T-helper 22 cell (primary cell): ENCODE data around the gene SPECC1L.

ENCODE experiments used
- DNase-seq: peaks from one replicate; pipeline ENCODE4 v3.0.0-alpha.2; 2020; ENCODE audit warnings: low read depth

SPECC1L gene

DNA sequence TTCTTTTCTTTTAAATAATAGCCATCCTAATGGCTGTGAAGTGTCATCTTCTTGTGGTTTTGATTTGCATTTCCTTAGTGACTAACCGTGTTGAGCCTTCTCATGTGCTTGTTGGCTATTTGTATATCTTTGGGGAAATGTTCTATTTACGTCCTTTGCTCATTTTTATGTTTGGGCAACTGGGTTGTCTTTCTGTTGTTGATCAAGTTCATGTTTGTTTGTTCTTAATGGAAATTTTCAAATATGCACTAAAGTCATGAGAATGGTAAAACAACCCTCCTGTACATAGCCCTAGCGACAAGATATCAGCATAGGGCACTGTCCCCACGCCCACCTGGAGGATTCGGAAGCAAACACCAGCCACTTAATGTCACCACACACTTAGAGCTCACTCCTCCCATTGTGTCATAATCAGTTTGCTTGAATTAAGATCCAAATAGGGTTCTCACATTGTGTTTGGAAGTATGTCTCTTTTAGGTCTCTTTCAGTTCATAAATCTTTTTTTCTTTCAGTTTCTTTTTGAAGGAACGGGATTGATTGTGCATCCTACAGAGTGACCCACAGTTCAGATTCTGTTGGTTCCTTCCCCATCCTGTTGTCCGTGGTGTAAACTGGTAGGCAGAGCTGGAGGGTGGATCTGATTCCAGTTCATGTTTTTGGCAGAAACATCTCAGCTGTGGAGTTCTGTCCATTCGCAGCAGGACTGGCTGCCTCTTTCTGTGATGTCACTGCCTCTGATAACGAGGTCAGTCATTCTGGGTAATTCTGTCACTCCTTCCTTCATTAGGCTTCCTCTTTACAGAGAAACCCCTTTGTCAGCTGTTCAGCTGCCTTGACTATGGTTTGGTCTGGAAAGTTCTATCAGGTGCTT lies 130.3 kb downstream of the SPECC1L start:
- no peak for DNase-seq

DNA sequence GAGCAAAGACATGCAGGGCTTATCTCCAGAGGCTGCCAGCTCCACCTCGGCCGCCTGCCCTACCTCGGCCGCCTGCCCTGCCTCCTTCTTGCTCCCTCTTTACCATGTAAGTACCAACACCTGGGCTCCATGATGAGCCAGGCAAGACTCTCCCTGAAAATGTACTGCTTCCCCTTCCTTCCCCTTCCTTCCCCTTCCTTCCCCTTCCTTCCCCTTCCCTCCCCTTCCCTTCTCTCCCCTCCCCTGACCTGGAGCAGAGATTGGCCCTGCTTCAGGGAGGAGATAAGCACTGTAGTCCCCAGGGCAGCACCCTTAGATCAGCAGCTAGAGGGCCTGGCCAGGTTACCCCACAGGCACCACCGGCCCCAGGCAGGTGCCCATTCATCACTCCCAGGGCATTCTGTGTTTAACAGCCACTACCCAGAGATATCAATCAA lies 131.3 kb downstream of the SPECC1L start:
- DNase-seq, result no peak

DNA sequence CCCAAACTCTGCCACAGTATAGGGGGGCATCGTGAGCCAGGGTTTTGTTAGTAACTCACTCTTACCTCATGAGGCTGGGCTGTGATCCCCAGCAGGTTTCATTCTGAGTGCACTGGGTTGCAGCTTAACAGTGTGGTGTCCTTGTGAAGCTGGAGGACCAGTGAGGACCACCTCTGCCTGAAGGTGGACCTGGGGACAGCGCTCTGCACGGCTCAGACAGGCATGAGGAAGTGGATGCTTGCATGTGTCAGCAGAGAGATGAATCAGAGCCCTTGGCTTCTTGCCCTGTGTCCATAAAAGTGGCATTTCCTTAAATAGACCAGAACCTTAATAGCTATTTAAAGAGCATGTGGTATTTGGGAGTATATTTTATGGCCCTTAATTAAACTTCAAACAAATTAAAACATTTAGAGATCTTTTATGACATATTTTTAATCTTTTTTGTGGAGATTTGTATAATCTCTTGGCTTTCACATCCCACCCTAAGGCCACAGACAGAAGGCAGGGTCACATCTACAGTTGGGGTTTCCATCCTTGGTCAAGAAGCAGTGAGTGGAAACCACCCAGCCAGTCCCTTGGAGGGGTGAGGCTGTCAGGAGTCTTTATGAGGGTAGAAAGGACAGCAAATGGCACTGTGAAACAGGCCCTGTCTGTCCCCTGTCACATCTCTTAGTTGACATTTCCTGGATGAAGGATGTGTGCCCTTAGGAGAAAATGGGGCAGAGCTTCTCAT lies 132.0 kb downstream of the SPECC1L start:
- DNase-seq, result no peak

DNA sequence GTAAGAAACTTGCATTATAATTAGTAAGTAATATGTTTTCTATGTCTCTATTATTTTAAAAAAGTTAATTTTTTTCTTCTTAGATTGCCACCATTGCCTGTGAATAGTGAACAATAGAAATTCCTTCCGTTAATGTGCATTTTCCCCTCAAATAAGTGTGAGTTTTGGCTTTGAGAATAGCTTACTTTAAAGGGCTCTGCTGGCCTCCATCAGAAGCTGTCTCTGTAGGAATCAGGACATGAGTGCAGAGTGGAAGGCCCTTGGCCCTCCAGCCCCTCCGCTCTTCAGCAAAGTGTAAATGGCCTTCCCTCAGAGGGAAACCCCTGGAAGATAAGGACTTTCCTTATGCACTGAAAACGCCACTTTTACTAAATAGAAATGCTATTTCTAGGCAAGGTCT lies 132.7 kb downstream of the SPECC1L start:
- no peak for DNase-seq

DNA sequence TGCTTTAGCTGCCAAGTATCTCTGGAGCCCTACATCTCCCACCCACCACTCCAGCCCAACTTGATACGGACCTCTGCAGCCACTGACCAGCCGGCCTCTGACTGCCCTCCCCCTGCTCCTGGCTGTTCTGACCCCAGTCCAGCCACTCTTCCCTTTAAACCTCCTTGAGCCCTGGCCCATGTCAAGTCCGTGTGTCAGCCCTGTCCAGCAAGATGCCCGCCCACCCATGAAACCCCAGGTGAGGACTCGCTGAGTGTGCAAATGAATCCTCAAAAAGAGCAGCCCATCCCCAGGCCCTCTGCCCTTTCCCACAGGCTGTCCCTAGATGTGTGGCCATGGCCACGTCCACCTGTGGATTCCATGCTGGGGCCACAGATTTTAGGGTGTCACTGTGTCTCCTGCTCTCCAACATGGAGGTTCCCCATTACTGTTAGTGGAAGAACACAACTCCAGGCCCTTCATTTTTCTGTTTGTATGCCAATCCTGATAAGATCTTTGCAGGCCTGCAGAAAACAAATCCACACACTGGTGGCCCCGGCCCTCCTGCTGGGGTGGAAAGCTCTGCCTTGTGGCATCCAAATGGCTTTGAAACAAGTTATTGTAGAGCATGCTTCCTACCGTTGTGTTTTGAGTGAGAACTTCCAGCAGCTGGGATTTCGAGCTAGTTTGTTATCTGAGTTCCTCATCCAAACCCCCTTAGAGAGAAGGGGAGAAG lies 134.1 kb downstream of the SPECC1L start:
- no peak for DNase-seq

DNA sequence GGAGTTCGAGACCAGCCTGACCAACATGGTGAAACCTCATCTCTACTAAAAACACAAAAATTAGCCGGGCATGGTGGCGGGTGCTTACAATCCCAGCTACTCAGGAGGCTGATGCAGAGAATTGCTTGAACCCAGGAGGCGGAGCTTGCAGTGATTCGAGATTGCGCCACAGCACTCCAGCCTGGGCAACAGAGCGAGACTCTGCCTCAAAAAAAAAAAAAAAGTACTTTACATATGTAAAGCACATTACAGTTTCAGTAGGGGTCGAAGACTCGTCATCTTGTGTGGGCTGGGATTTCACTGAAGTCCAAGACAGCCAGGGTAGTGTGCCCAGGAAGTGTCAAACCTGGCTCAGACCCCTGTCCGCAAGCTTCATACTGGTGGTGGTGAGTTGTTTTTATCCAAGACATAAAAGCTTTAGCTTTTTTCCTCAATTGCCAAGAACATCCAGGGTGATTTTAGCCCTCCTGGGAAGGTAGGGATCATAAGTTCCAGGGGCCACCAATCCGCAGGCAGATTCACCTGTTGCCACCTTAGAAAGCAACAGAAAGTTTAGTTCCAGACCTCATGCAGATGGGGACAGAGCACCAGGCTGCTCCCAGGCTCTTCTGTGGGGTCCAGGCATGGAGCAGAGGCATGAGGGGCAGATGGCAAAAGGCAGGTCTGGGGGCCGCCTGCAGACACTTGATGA lies 135.1 kb downstream of the SPECC1L start:
- DNase-seq, result no peak

DNA sequence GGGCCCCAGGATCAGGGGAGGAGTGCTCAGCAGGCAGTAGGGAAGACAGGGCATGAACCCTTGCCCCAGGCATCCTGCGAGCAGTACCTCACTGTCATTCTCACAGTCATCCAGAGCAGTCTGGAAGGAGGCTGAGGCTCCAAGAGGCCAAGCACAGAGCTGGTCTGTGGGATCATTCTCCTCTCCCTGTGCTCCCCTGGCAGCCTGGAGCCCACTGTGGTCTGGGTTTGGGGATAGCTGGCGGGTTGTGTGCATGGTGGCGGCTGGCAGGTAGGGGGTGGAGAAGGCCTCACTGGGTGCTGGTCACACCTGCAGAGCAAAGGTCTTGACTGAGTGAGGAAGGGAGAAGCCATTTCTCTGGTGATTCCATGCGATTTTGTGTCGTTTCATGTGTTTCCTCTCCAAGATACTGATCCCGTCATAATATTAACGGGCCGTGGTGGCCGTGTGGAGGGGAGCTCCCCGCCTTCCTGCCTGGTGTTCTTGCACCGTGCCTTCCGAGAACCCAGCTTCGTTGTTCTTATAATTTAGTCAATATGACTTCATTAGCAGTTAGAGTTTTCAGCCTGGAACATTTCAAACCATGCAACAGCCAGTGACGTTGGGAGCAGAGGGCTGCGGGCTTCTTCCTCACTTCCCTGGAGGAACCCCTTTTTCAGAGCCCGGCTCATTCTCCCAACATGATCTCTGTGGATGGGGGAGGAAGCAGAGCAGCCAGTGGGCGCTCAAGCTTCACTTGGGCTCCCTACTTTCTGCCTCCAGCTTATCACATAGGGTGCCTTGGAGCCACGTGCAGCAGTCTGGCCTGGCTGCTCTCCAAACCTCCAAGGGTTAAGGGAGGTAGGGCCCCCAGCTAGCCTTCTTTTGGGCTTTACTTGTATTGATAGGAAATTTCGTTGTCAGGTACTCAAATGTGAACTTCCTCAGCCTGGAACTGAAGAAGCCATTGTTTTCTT lies 136.0 kb downstream of the SPECC1L start:
- no peak for DNase-seq

DNA sequence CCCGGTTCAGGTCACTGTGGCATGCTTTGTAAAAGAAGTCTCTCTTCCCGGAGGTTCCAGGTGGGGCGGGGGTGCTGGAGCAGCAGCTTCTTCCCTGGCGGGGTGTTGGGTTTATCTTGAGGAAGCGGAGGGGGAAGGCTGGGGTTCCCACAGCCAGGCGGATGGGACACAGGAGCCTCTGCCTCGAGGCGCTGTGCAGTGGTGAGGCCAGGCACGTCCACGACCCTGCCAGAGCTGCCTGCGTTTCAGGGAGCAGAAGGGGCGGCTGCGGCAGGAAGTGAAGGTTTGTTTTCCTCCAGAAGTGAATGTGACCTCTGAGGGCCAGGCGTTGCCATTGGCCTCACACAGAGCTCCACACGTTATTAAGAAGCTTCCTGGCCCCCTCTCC lies 136.6 kb downstream of the SPECC1L start:
- no peak for DNase-seq

DNA sequence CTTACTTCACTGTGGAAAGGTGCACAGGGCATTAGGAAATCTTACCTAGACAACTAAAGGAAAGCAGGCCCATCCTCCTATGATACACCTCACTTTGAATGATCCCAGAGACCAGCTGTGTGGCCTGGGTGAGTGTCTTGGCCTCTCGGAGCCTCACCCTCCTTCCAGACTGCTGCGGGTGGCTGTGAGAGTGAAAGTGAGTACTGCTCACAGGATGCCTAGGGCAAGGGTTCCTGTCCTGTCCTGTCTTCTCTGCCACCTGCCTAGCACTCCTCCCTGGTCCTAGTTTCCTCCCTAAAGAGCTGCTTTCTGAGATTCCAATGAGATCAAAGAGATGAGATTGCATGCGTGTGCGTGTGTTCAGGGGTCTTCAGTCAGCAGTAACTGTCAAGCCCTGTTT lies 137.3 kb downstream of the SPECC1L start:
- DNase-seq, result no peak

DNA sequence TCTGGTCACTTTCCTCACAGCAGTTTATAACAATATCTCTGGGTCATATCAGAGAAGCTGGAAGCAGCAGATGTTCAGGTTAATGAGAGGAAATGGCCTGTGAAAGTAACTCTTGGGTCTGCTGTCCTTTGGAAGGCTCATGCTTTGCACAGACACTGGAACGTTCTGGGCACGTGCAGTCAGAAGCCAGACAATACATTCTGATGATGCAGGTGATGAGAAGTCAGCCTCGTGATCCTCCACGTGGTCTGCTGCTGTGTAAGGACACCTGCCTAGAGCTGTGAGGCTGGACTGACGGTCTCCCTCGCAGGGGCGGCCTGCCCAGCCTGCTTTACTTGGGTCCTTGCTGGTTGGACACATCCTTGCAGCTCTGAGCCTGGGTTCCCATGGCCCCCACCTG lies 138.0 kb downstream of the SPECC1L start:
- DNase-seq, result no peak

DNA sequence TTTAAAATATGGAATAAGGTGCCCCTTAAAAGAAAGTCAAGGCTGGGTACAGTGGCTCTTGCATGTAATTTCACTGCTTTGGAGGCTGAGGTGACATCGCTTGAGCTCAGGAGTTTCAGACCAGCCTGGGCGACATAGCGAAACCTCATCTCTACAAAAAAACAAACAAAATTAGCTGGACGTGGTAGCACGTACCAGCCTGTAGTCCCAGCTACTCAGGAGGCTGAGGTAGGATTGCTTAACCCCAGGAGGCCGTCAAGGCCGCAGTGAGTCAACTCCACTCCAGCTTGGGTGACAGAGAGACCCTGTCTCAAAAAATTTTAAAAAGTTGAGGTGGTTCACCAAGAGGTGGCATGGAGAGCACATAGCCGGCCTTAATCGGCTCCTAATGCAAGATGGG lies 139.1 kb downstream of the SPECC1L start:
- DNase-seq, result no peak

DNA sequence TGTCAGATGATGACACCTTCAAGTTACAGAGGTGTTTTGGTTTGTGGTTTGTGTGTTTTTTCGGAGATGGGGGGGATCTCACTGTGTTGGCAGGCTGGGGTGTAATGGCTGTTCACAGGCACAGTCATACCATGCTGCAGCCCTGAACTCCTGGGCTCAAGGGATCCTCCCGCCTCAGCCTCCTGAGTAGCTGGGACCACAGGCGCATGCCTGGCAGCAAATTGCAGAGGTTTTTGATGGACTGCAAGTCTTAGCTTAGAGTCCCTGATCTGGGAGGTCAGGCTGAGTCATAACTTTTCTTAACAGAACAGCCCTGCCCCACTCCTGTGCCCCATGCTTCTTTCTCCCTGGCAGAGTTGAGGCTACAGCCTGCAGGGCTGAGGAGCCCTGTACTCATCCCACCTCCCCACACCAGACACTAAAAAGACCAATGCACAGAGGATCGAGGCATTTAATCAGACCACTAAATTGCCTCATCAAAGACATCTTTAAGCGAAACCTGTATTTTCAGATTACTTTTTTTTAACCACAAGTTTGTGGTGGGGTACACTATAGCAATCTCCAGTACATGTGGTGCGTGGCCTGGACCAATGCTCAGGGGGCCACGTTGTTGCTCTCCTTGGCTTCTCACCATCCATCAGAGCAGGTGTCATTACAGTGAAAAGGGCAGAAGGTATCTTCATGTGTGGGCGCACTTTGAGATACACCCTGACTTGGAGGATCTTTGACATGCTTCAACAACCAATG lies 139.7 kb downstream of the SPECC1L start:
- no peak for DNase-seq

DNA sequence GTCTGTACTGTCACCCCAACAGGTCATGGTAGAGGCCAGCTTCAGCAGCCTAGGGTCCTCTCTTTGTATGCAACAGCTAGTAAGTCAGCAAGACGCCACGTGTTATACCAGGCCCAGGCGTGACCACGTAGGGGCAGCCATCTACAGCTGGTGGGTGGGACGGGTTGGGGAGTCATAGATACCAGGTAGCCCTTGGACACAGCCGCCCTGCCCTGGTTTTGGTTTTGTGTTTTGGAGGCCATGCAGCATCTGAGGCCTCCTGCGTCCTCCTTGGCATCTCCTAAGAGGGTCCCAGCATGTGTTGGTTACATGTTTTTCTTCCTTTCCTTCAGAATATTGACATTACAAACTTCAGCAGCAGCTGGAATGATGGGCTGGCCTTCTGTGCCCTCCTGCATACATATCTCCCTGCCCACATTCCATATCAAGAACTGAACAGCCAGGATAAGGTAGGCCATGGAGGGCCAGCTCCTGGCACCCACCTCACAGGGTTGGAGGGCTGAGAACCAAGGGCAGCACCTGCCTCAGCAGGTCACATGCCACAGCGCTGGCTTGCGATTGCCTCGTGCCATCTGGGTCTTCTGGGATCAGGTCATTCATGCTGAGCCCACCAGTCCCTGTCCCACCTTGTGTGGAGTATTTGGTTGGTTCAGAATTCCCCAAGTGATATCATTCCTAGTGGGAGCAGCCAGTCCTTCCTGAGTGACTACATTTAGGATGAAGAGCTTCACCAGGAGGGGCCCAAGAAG lies 140.8 kb downstream of the SPECC1L start:
- no peak for DNase-seq

DNA sequence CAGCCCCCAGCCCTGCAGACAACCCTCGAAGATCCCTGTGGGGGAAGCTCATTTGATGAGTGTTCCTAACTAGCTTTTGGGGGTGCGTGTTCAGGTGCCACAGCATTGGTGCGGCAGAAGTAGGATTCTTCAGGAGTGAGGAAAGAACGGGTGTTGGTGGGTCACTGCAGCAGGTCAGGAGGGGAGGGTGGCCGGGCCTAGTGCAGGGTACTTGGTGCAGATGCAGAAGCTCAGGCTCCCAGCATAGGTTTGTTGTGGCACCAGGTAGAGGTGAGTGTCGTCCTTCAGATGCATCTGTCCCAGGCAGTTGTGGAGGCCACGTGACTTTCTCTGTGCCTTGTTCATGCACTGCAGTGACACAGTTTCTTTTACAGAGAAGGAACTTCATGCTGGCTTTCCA lies 141.6 kb downstream of the SPECC1L start:
- DNase-seq, result no peak

DNA sequence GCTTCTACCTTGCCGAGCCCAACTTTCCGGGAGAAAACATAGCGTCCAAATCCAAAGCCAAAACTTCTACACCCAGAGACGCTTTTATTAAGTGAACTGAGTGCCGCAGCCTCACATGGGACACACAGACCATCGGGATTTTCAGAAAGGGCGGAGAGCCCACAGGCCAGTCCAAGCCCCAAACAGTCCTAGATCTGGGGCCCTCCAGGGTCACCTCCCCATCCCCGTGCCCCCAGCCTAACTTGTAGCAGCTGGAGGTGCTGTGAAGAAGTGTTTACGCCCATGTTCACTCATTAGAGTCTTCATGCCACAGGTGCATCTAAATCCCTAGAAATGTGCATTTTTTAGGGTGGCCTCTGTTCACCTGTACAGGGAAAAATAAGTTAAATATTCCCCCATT lies 142.6 kb downstream of the SPECC1L start:
- DNase-seq, result no peak

DNA sequence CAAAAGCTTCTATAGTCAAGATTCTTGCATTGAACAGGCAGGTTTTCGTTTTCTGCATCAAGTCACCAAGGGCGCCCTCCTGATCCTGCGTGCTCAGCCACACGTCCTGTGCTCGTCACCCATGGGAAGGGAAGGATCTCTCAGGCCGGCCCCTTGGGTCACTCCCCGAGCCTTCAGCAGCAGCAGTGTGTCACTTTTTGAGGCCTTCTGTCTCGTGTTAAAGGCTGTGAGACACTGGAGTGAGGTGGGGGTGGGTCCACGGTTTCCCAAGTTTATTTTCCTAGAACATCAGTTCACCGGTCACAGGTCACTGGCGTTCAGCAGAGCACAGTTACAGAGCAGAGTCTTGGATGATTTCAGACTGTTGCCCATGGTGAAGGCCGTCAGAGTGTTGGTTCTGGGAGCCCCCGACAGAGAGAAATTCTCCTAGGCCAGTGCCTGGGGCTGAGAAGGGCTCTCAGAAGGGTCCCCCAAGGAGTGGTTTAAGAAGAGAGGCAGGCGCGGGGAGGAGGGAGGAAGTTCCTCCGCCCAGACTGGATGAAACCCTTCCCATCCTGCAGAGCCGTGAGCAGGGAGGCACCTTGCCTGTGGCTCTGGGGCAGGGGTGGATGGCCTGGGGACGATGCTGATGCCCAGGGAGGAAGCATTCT lies 143.2 kb downstream of the SPECC1L start:
- DNase-seq, result no peak

DNA sequence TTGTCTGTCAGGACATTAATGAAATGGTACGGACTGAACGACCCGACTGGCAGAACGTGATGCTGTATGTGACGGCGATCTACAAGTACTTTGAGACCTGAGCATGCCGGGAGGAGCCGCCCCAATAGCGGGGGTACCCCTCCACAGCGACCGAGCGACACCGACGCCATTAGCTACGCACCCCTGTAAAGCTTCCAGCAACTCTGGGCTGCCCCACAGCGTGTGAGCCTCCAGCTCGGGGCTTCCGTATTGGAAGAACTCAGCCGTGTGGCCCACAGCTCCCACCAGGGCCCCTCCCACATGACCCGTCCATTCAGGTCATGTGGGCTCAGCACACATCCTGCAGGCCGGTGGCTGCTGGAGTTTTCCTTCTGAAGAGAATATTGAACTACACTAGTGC lies 143.9 kb downstream of the SPECC1L start:
- DNase-seq, result no peak

DNA sequence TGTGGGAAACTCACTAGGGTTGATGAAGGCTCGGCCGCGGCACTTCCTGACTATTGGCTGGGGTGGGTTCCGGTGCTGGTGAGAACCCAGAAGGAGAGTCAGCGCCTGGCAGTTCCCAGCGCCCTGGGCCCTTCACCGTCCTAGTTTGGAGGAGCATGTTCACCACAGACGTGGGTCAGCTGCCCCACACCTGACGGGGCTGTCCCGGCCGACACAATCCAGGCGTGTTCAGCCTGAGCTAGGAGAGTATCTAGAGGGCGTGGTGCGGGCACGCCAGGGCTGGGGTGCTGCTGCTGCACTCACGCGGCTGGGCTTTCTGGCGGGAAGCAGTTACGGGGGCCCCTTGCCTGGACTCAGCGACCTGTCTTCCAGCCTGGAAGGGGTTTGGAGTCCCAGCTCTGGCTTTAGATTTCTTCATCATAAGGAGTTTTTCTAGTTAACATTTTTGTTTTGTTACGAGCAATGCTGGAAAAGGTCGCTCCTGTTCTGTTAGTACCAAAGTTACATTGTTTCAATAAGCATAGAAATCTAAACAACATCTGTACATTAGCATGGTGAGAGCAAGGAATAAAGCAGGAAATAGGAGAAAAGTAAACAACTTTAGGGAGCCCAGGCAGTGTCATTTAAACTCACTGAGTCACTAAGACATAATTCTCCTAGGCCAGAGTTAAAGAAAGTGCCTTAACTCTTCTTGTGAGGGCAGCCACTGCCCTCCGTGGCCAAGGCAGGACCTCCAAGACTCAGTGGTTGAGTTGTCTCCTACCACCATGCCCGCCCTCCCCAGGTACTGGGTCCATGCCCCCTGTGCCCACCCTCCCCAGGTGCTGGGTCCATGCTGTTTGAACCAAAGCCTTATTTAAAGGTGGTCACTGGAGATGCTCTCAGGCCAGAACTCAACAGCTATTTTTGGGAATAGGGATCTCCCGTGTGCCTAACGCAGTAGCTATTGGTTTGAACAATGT lies 144.6 kb downstream of the SPECC1L start:
- no peak for DNase-seq
